ENCODE results near the gene SZRD1. TPM values are rescaled to one million over a fixed set of nuclear protein-coding genes. Genes with fewer than 3 reads are reported as not detected.

The SZRD1 gene
- total and polyA plus RNA-seq, 2 donors (not counting 3 experiments of a cell fraction or from before 2014, with no cell fraction given), result 162 to 164 TPM

- no peak overlapping the region for H3K4me2 ChIP-seq (ENCODE audit: insufficient read depth, low read length)
- no peak for FAIRE-seq
Observed at GRCh38 chr1:16349847-16350406, 17.1 kb upstream of the SZRD1 start.

More at GRCh38 chr1:16349847-16350406, 17.1 kb upstream of the SZRD1 start:
- Histone ChIP-seq H3K9ac (replicated peaks; ENCODE audit: extremely low read depth, insufficient read depth, low read length) (no peak overlapping the region), H3K27me3 (ENCODE audit: control insufficient read depth in 2 of 2, insufficient read depth in 2 of 2, low read length in 2 of 2) (no peaks in the 10 kb centered on the region), H3K9me3 (replicated peaks; ENCODE audit: control insufficient read depth, insufficient read depth, low read length) (no peaks in the 10 kb centered on the region), H4K20me1 (replicated peaks; ENCODE audit: control insufficient read depth, extremely low read depth, insufficient read depth, low read length) (no peaks in the 10 kb centered on the region), H3K27ac (ENCODE audit: insufficient read depth, low read depth, low read length) (no peak overlapping the region), H2AFZ (ENCODE audit: low read depth, low read length) (no peak overlapping the region), H3K36me3 (ENCODE audit: control insufficient read depth in 2 of 2, extremely low read depth in 1 of 2, insufficient read depth in 2 of 2, low read length in 2 of 2) (no peaks in the 10 kb centered on the region), H3K4me1 (ENCODE audit: control insufficient read depth, extremely low read depth, insufficient read depth, low read length) (peaks cover 26% of the 10 kb centered on the region), H3K79me2 (ENCODE audit: control insufficient read depth, insufficient read depth, low read length) (peaks cover 67% of the 10 kb centered on the region), H3K4me3 (replicated peaks in 1 of 3; ENCODE audit: insufficient read depth in 1 of 3, low read depth in 1 of 3, low read length in 3 of 3) (no peak overlapping the region), H3K9me1 (replicated peaks; ENCODE audit: control insufficient read depth, extremely low read depth, insufficient read depth, low read length) (no peaks in the 10 kb centered on the region)
- TF ChIP-seq CTCF (IDR thresholded peaks at IDR 0.05; ENCODE audit: extremely low read depth in 1 of 2, insufficient read depth in 1 of 2, low read depth in 1 of 2, low read length in 2 of 2) (no peak), MYC (IDR thresholded peaks at IDR 0.05; ENCODE audit: low read depth, low read length) (no peak), FOS (IDR thresholded peaks at IDR 0.05; ENCODE audit: borderline replicate concordance, insufficient read depth, low read length) (no peak), POLR2AphosphoS5 (IDR thresholded peaks at IDR 0.05; ENCODE audit: insufficient read depth, low read depth, low read length) (no peak), EZH2 (IDR thresholded peaks at IDR 0.05; ENCODE audit: borderline replicate concordance, low read depth, low read length, severe bottlenecking) (no peak), JUN (IDR thresholded peaks at IDR 0.05; ENCODE audit: borderline replicate concordance, insufficient read depth, insufficient read length, low read depth) (no peak), POLR2A (IDR thresholded peaks at IDR 0.05; ENCODE audit: low read depth, low read length) (no peak), GATA2 (IDR thresholded peaks at IDR 0.05; ENCODE audit: insufficient read depth, insufficient read length, low read depth, low read length) (no peak)
- TF ChIP-seq, protein P1, sequence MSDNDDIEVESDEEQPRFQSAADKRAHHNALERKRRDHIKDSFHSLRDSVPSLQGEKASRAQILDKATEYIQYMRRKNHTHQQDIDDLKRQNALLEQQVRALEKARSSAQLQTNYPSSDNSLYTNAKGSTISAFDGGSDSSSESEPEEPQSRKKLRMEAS (IDR thresholded peaks at IDR 0.05; ENCODE audit: insufficient read depth, insufficient read length), result no peak
- CTCF ChIA-PET, result interaction anchor here (6.3 kb wide), 1 partner anchor 13 kb away, joined by 76 read pairs; no protein-coding TSS in a partner anchor
- DNase-seq (ENCODE audit: low read depth, low spot score), result no peak
- POLR2A ChIA-PET, result no interaction called here
- BruUV-seq (replicated peaks), result no TSS peak
- intact Hi-C loops (cut with micrococcal nuclease), result loop anchor here (5.0 kb wide), 2 partner anchors 83 to 143 kb away; no protein-coding TSS in a partner anchor
- dilution Hi-C loops (cut with MboI; ENCODE audit: extremely low pct_ligation_motif_present, low sequenced_read_pairs), result no loop called here

Data from endothelial cell of umbilical vein (primary cell).